ENCODE results near the gene POLR1B. TPM values are rescaled to one million over a fixed set of nuclear protein-coding genes. Genes with fewer than 3 reads are reported as not detected.
"Not testable (repeated sequence)": the region's sequence is repeated elsewhere in the genome, so short reads cannot be mapped to it uniquely, and the experiment has no call there.

The POLR1B gene
- total RNA-seq, 1 experiment from 2014 or later: 70.0 TPM

DNA sequence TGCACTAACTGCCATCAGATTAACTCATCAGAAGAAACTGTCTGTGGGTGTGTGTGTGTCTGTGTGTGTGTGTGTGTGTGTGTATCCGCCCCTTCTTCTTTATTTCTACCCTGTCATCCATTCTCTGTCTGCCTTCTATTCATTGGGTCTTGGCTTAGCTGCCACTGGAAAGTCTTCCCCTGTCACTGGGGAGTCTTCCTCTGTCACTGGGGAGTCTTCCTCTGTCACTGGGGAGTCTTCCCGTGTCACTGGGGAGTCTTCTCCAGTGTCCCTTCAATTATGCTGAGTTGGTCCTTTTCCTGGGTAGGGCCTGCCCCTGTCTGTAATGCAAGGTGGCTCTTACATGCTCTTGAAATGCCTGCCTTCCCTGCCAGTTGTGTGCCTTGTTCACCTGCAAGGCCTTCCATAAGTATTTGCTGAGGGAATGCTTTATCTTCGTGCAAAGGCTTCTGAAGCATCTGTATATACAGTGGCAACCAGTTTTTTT lies 18.9 kb upstream of the POLR1B start:
- Histone ChIP-seq H3K4me3 (ENCODE audit: low read depth, low read length, poor library complexity, severe bottlenecking) (no peak overlapping the region), H3K9me3 (ENCODE audit: low read depth, low read length, poor library complexity, severe bottlenecking) (no peaks in the 10 kb centered on the region), H3K27ac (ENCODE audit: low read depth, low read length, poor library complexity, severe bottlenecking) (peak overlapping the region; percentile 95), H3K36me3 (ENCODE audit: insufficient read depth, low read length, poor library complexity, severe bottlenecking) (peaks cover 37% of the 10 kb centered on the region), H3K4me1 (ENCODE audit: insufficient read depth, low read length, poor library complexity, severe bottlenecking) (peaks cover 21% of the 10 kb centered on the region), H3K27me3 (replicated peaks; ENCODE audit: insufficient read depth, low read depth, low read length, poor library complexity) (no peaks in the 10 kb centered on the region)
- intact Hi-C loops (cut with micrococcal nuclease; ENCODE audit: unreplicated experiment): no loop called here
- CTCF ChIA-PET: interaction anchor here (0.6 kb wide), 1 partner anchor 617 kb away, joined by 3 read pairs; no protein-coding TSS in a partner anchor
- POLR2A ChIA-PET (ENCODE audit: low non-redundant PET): interaction anchor here (0.6 kb wide), 2 partner anchors 25 to 60 kb away, joined by 3 to 4 read pairs; no protein-coding TSS in a partner anchor
- TF ChIP-seq EZH2 (IDR thresholded peaks at IDR 0.05; ENCODE audit: borderline replicate concordance, low read depth, low read length, poor library complexity, severe bottlenecking): no peak
- TF ChIP-seq, protein P1, sequence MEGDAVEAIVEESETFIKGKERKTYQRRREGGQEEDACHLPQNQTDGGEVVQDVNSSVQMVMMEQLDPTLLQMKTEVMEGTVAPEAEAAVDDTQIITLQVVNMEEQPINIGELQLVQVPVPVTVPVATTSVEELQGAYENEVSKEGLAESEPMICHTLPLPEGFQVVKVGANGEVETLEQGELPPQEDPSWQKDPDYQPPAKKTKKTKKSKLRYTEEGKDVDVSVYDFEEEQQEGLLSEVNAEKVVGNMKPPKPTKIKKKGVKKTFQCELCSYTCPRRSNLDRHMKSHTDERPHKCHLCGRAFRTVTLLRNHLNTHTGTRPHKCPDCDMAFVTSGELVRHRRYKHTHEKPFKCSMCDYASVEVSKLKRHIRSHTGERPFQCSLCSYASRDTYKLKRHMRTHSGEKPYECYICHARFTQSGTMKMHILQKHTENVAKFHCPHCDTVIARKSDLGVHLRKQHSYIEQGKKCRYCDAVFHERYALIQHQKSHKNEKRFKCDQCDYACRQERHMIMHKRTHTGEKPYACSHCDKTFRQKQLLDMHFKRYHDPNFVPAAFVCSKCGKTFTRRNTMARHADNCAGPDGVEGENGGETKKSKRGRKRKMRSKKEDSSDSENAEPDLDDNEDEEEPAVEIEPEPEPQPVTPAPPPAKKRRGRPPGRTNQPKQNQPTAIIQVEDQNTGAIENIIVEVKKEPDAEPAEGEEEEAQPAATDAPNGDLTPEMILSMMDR (conservative IDR thresholded peaks at IDR 0.05; ENCODE audit: low read depth, low read length): no peak
- peak; percentile 98 for DNase-seq (ENCODE audit: low spot score)
- no TSS peak for BruUV-seq (replicated peaks)

DNA sequence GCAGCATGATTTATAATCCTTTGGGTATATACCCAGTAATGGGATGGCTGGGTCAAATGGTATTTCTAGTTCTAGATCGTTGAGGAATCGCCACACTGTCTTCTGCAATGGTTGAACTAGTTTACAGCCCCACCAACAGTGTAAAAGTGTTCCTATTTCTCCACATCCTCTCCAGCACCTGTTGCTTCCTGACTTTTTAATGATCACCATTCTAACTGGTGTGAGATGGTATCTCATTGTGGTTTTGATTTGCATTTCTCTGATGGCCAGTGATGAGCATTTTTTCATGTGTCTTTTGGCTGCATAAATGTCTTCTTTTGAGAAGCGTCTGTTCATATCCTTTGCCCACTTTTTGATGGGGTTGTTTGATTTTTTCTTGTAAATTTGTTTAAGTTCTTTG lies 18.0 kb upstream of the POLR1B start:
- intact Hi-C loops (cut with micrococcal nuclease; ENCODE audit: unreplicated experiment); DNase-seq (ENCODE audit: low spot score); H3K27ac ChIP-seq (ENCODE audit: low read depth, low read length, poor library complexity, severe bottlenecking); H3K4me3 ChIP-seq (ENCODE audit: low read depth, low read length, poor library complexity, severe bottlenecking); POLR2A ChIA-PET (ENCODE audit: low non-redundant PET); H3K9me3 ChIP-seq (ENCODE audit: low read depth, low read length, poor library complexity, severe bottlenecking); BruUV-seq (replicated peaks); CTCF ChIA-PET; H3K27me3 ChIP-seq (replicated peaks; ENCODE audit: insufficient read depth, low read depth, low read length, poor library complexity): not testable (repeated sequence)
- H3K4me1 ChIP-seq (ENCODE audit: insufficient read depth, low read length, poor library complexity, severe bottlenecking): peaks cover 21% of the 10 kb centered on the region
- peaks cover 38% of the 10 kb centered on the region for H3K36me3 ChIP-seq (ENCODE audit: insufficient read depth, low read length, poor library complexity, severe bottlenecking)

DNA sequence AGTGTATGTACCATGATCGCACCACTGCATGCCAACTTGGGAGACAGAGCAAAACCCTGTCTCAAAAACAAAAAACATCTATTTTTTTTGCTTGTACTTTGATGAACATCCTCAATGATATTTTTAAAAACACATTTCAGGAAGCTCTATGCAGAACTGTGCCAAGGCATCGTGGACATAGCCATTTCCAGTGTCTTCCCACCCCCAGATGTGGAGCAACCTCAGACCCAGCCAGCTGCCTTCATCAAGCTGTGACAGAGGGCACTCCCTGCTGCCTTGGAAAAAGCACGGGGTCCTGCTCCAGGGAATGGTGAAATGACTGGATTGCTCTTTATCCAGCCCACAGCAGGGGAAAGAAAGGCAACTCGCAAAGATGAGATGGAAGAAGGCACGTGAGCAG lies 13.7 kb upstream of the POLR1B start:
- H3K27ac ChIP-seq (ENCODE audit: low read depth, low read length, poor library complexity, severe bottlenecking): peak overlapping the region; percentile 49
- TF ChIP-seq EZH2 (IDR thresholded peaks at IDR 0.05; ENCODE audit: borderline replicate concordance, low read depth, low read length, poor library complexity, severe bottlenecking): no peak
- TF ChIP-seq, protein P1 (conservative IDR thresholded peaks at IDR 0.05; ENCODE audit: low read depth, low read length): no peak
- intact Hi-C loops (cut with micrococcal nuclease; ENCODE audit: unreplicated experiment): no loop called here
- H3K9me3 ChIP-seq (ENCODE audit: low read depth, low read length, poor library complexity, severe bottlenecking): no peaks in the 10 kb centered on the region
- no peak overlapping the region for H3K4me3 ChIP-seq (ENCODE audit: low read depth, low read length, poor library complexity, severe bottlenecking)
- DNase-seq (ENCODE audit: low spot score): no peak
- ChIA-PET POLR2A (ENCODE audit: low non-redundant PET) (no interaction called here), CTCF (no interaction called here)
- no peaks in the 10 kb centered on the region for H3K27me3 ChIP-seq (replicated peaks; ENCODE audit: insufficient read depth, low read depth, low read length, poor library complexity)
- peaks cover 9% of the 10 kb centered on the region for H3K4me1 ChIP-seq (ENCODE audit: insufficient read depth, low read length, poor library complexity, severe bottlenecking)
- BruUV-seq (replicated peaks): no TSS peak
- peaks cover 42% of the 10 kb centered on the region for H3K36me3 ChIP-seq (ENCODE audit: insufficient read depth, low read length, poor library complexity, severe bottlenecking)

DNA sequence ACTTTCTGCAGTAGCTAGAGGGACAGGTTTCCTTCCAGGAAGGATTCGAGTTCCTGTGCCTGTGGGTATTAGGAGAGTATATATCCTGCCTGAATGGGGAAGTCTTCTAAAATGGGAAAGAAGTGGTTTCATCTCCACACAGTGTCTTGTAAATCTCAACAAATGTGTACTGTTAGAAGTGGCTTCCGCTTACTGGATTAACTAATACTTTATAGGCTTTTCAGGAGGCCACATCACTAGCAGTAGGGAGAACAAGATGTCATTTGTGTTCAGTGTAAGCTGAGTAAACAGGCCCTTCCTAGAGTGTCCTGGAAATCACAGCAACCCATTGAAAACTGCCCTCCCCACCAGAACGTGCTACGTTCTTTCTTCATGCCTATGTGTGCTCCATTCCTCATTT lies 12.5 kb upstream of the POLR1B start:
- intact Hi-C loops (cut with micrococcal nuclease; ENCODE audit: unreplicated experiment): no loop called here
- no peak overlapping the region for H3K4me3 ChIP-seq (ENCODE audit: low read depth, low read length, poor library complexity, severe bottlenecking)
- H3K27me3 ChIP-seq (replicated peaks; ENCODE audit: insufficient read depth, low read depth, low read length, poor library complexity): no peaks in the 10 kb centered on the region
- H3K27ac ChIP-seq (ENCODE audit: low read depth, low read length, poor library complexity, severe bottlenecking): peak overlapping the region; percentile 49
- CTCF ChIA-PET: no interaction called here
- peaks cover 42% of the 10 kb centered on the region for H3K36me3 ChIP-seq (ENCODE audit: insufficient read depth, low read length, poor library complexity, severe bottlenecking)
- peak; percentile 32 for DNase-seq (ENCODE audit: low spot score)
- POLR2A ChIA-PET (ENCODE audit: low non-redundant PET): no interaction called here
- peaks cover 6% of the 10 kb centered on the region for H3K4me1 ChIP-seq (ENCODE audit: insufficient read depth, low read length, poor library complexity, severe bottlenecking)
- TF ChIP-seq EZH2 (IDR thresholded peaks at IDR 0.05; ENCODE audit: borderline replicate concordance, low read depth, low read length, poor library complexity, severe bottlenecking): no peak
- TF ChIP-seq, protein P1 (conservative IDR thresholded peaks at IDR 0.05; ENCODE audit: low read depth, low read length): no peak
- BruUV-seq (replicated peaks): no TSS peak
- no peaks in the 10 kb centered on the region for H3K9me3 ChIP-seq (ENCODE audit: low read depth, low read length, poor library complexity, severe bottlenecking)

Measured in A673 (cell line).